ENCODE measurements around the gene DTNA.
"Not testable (repeated sequence)": the region's sequence is repeated elsewhere in the genome, so short reads cannot be mapped to it uniquely, and the experiment has no call there.

The DTNA gene

GRCh38 chr18:34911661-34912384 is 201.7 kb downstream of the DTNA start:
- no peak for DNase-seq

DNA sequence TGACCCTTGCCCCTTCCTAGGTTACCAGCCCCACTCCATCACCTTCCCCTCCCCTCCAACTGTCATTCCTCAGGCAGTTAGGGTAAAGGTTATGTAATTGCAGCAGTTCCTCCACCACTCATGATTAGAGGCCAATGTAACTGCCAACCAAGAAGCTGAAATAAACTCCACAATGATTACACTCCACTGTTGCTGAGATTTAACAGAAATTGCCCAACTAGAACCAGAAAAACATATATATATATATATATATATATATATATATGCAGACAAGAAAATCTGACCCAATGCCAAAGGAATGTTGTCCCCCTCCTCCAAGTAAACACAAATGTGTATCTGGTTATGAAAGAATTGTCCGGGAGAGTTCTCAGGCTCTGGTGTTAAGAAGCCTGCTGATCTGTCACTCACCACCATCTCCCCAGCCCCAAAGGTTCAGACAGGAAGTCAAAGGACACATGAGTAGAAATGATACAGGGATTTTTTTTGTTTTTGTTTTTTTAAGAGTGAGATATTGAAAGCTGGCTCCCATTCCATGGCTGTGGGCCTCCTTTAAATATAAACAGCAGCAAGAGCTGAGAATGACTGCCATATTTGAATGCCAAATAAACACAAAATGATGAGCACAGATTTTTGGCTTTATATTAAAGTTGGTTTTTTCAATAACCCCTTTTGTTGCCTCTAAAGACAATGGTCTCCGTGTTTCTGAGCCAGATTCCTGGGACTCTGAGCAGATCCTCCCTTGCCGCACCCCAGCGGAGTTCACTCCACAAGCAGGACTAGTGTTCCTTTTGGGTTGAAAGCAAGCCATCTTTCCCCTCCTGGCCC is 204.0 kb downstream of the DTNA start:
- DNase-seq = no peak

DNA sequence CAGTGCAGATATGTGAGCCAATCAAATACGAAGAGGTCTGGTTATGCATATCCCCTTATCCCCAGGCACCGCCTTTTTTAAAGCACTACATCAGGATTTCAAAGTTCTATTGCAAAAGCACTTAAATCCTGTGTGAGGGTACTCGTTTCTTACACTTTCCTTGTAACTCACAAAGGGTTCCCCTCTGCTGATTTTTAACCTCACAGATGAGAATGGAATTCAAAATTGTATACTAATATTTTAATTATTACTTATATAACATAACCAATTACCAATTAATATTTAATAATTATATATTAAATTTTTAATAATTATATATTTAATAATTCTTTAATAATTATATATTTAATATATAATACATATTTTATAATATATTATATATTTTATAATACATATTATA is 204.9 kb downstream of the DTNA start:
- DNase-seq = no peak

GRCh38 chr18:34916539-34916938 is 206.4 kb downstream of the DTNA start:
- DNase-seq = not testable (repeated sequence)

DNA sequence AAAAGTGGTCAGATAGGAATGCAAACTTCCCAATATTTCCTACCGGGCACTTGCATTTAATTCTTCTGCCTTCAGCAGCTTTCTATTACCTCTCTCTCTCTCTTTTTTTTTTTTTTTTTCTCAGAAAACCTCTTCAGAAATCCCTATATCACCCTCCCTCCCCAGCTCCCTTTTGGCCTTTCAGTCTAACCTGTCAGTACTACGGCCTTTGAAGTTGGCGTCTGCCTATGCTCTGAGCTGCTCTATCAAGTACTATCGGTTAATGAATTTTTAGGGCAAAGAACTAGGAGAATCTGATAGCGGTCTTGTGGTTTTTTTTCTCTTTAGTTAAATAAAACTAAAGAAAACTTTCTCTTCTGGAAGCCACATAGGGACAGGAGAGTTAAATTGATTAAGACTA is 208.8 kb downstream of the DTNA start:
- no peak for DNase-seq

DNA sequence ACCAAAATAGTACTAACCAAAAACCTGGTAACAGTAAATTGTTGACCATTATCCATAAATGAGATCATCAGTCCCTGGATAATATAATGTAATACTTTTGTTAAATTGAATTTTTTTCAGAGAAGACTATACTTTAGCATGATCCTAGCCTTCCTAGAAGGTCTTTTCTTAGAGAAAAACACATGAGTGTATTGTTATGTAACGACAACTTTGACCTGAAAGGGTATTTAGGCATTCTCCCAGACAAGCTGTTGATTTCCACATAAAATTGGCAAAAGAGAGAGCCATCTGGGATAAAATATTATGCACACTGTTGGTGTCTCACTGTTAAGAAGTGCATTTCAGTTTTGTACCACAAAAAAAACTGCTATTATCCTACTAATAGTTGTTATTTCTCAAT is 211.1 kb downstream of the DTNA start:
- no peak for DNase-seq

GRCh38 chr18:34921811-34922385 is 211.8 kb downstream of the DTNA start:
- no peak for DNase-seq

- DNase-seq = not testable (repeated sequence)
These were observed 212.5 kb downstream of the DTNA start for GRCh38 chr18:34922594-34922993.

DNA sequence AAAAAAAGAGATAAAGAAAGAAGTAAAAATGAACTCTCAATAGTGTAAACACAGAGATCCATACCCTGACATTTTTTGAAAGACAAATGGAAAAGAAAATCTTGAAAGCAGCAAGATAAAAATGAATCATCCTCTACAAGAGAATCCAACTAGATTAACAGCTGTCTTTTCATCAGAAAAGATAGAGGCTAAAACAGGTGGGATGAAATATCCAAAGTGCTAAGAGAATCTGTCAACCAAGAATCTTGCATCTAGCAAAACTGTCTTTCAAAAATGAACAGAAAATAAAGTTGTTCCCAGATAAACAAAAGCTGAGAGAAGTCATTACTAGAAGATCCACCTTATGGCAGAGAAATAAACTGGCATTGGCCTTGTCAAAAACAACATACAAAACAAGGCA is 213.8 kb downstream of the DTNA start:
- no peak for DNase-seq

DNA sequence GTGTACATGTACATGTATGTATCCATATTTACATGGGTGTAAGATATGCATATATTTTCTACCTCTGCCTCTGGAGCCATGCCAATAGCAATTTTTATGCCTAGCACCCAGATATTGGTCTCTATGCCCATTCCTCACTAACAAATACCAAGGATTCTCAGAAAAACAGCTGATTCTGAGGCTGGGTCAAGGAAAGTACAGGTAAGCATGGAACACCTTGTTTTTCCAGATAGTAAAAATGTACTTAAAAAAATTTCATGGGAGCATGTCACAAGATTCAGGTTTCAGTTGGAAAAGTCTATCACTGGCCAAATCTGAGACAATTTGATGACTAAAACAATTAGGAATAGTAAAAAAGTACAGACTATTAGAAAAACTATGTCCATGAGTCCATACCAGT is 216.6 kb downstream of the DTNA start:
- no peak for DNase-seq

DNA sequence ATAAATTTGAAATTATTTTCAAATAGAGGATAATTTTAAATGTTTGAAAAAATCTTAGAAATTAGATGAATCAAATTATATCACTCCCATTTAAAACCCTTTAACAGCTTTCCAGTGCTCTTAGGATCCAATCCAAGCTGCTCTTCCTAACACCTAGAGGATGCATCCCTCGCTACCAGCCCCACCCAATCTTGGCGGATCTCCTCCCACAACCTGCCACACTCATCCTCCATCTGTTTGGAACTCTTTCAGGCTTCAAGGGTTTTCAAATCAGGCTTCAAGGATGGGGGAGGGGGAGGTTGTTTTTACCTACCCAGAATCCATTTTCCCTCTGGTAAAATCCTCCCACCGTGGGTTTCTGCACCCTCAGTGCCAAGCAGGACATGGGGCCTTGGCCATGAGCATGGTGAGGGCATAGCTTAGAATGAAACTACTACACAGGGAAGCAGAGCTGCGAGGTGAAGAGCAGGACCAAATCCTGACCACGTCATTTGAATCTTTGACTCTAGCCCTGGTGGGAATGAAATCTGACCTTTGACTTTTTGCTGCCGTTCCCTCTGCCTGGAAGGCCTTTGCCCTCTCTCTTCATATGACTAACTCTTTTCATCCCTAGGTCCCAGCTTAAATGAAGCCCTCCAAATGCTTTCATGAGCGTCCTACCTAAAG is 218.1 kb downstream of the DTNA start:
- DNase-seq = no peak

DNA sequence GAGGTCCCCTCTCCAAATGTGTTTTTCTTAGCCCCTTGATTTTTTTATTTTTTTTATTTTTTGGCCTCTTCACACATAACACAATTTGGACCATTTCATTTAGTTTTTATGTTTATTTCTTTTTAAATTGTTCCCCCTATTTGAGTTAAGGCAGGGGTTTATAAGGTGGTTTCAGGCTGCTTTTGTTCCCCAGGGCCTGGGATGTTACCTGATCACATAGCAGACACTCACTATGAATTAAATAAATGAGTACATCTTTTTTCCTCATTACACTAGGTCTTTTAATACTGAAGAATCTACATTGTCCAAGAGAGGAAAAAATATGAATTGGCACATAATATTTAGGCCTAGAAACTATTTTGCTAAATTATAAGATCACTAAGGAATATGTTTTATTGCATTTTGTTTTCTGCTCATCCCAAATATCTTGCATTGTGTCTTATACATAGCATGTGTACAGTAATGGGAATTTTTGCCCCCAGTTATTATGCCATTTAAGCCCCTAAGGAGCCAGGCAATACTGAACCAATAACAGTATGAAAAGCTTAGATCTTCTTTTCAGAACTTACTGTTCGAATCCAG is 218.7 kb downstream of the DTNA start:
- DNase-seq = no peak

GRCh38 chr18:34929336-34929780 is 219.3 kb downstream of the DTNA start:
- no peak for DNase-seq

DNA sequence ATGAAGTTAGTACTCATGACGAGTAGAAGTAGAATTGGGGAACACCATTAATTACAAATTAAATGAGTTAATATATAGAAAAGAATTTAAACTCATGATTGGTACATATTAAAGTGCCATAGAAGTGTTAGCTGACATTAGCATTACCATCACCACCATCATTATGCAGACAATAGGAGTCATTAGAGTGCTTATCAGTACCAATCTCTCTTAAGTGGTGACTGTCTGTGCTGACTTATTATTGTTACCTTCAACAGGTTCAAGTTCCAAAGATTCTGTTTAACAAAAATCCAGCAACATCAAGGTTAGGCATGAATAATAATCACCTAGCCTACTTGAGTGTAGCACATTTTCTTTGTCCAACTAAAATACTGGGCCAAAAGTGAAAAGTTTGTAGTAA is 222.3 kb downstream of the DTNA start:
- DNase-seq = no peak

DNA sequence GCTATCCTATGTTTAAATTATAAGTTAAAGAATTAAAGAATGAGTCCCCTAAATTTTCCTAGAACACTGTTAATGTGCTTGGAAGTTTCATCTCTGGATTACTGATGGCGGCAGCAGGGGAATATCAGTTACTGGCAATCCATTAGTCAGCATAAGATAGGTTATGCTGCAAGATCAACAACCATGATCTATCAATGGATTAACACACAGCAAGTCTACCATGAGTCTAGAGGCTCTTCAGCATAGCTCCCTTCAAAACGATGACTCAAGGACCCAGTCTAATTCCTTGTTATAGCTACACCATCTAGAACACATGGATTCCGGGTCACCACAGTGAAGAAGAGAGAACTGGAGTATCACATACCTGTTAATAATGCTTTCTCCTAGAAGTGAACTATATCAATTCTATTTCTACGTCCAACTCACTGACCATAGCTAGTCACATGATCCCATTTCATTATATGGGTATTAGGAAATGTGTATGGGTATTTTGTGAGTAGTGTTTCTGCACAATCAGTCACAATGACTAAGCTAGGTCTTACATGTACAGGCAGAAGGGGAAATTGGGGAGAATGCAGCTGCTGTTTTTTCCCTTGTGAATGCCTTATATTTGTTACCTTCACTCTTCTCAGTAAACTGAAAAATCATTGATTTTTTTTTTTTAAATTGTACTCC is 222.8 kb downstream of the DTNA start:
- DNase-seq = no peak

- DNase-seq = no peak
These were observed 224.0 kb downstream of the DTNA start for GRCh38 chr18:34933909-34934661.

- no peak for DNase-seq
These were observed 226.7 kb downstream of the DTNA start for GRCh38 chr18:34936772-34937171.

GRCh38 chr18:34938090-34938489 is 228.0 kb downstream of the DTNA start:
- DNase-seq = no peak
